GM12873 (cell line): ENCODE results near the gene FKRP.

Experiments
- TF ChIP-seq, protein P1 (sequence below): IDR thresholded peaks from 2 replicates; pipeline ENCODE4 v1.5.1; 2012; ENCODE audit warnings: low read depth, mild to moderate bottlenecking, moderate library complexity, low read length, control low read depth; ENCODE audit not compliant: insufficient read depth; ENCODE audit errors: missing control alignments

Gene FKRP, protein sequence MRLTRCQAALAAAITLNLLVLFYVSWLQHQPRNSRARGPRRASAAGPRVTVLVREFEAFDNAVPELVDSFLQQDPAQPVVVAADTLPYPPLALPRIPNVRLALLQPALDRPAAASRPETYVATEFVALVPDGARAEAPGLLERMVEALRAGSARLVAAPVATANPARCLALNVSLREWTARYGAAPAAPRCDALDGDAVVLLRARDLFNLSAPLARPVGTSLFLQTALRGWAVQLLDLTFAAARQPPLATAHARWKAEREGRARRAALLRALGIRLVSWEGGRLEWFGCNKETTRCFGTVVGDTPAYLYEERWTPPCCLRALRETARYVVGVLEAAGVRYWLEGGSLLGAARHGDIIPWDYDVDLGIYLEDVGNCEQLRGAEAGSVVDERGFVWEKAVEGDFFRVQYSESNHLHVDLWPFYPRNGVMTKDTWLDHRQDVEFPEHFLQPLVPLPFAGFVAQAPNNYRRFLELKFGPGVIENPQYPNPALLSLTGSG

DNA sequence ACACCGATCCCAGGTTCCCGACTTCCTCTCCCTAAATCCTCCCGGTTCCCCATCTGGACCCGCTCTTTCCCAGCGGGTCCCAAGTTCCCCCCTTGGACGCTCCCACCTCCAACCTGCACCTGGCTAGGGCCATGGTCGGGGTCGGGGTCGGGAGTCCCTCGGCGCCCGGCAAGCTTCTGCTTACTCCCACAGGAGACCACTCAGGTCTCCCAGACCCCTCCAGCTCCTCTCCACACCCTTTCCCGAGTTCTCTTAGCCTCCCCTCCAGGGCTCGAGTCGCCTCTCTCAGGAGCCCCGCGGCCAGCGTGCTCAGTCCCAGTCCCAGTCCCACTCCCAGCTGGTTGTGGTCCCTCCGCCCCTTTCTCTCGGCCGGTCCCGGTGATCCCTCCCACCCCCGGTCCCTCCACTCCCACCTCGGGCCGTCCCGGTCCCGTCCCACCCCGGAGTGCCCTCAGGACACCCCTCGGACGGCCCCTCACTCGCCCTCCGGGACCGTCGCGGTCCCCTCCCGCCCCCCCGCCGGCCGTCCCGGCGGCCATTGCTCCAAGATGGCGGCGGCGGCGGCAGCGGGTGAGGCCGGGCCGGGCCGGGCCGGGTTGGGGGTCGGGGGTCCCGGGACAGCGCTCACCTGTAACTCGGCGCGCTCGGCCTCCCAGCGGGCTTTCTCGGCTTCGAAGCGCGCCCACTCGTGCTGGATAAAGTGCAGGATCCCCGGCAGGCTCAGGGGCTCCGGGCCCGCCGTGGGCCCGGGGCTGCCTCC is at the start of gene FKRP:
Gene FKRP (plus strand): TSS at position 537 of the 760 bp plus-strand sequence. CDS start 9,394 bp downstream, outside the sequence.
- TF ChIP-seq, protein P1, sequence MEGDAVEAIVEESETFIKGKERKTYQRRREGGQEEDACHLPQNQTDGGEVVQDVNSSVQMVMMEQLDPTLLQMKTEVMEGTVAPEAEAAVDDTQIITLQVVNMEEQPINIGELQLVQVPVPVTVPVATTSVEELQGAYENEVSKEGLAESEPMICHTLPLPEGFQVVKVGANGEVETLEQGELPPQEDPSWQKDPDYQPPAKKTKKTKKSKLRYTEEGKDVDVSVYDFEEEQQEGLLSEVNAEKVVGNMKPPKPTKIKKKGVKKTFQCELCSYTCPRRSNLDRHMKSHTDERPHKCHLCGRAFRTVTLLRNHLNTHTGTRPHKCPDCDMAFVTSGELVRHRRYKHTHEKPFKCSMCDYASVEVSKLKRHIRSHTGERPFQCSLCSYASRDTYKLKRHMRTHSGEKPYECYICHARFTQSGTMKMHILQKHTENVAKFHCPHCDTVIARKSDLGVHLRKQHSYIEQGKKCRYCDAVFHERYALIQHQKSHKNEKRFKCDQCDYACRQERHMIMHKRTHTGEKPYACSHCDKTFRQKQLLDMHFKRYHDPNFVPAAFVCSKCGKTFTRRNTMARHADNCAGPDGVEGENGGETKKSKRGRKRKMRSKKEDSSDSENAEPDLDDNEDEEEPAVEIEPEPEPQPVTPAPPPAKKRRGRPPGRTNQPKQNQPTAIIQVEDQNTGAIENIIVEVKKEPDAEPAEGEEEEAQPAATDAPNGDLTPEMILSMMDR = no peak

DNA sequence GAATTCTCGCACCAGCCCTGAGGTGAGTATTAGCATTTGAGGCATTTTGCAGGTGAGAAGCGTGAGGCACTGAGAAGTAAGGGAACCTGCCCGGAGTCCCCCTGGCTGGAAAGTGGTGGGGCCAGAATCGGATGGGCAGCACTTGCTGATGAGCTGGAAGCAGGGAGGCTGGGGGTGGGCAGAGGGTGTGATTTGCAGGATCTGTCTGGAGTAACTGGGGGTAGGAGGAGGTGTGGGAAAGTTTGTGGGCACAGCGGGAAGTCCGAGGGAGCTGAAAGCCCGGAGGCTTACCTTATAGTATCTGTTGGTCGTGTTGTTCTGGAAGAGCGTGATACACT is 49.0 kb upstream of the FKRP start:
- TF ChIP-seq, protein P1 = no peak

DNA sequence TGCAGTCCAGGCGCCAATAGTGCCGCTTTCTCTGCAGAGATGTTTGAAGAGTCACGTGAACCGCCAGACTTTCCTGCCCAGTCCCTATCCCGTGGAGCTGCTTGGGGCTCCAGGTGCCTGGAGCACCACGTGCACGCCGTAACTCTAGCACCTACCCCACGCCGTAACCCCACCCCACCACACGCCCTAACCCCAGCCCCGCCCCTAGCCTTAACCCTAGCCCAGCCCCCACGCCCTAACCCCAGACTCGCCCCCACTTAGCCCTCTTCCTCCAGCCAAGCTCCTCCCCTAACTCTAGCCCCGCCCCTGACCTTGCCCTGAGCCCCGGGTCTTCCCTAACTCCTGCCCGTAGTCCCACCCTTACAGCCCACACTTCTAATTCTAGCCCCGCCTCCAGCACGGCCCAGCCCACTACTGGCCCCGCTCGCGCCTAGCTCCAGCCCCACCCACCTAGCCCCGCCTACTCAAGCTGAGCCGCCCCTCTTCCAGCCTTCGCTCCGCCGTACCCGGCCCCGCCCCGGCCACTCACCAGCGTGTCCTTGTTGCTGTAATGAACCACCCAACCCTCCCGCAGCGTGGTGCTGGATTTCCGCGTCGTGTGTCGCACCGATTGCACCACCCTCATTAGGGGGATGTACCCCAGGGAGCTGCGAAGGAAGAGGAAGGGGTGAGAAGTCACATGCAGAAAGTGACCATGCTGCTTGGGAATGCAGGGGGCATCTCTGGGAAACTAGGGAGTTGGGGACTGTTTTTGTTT is 48.5 kb upstream of the FKRP start:
- TF ChIP-seq, protein P1 = no peak

DNA sequence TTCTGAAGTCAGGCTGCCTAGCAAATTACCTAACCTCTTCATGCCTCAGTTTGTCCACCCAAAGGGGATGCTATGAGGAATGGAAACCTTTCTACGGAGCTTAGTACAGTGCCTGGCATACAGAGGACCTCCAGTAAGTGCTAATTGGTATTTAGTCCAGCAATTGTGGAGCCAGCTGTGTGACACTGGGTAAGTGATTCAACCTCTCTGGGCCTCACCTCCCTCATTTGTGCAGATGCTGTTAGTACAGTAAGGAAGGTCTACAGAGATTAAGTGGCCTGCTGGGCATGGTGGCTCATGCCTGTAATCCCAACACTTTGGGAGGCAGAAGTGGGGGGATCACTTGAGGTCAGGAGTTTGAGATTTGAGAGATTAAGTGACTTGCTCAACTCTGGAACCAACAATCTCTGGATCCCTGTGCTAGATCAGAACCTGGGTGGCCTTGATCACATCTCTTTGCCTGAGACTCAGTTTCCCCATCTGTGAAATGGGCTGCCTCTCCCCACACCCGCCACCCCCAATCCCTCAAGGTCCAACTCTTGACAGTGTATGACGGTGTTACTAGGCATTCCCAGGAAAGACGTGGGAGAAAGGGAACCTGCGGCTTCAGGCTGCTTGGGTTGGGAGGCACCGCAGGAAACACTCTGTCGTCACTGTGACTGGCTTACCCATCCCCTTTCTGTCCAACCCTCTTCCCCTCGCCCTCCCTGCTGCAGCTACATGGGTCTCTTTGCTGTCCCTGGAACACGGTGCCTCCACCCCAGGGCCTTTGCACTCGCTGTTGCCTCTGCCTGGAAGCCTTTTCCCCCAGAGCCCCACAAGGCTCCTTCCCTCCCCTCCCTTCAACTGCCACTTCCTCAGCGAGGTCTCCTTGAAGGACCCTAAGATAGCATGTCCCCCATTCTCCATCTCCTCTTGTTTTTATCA is 47.2 kb upstream of the FKRP start:
- TF ChIP-seq, protein P1 = no peak

- TF ChIP-seq, protein P1 = no peak
Measured at GRCh38 chr19:46700704-46701103, 45.2 kb upstream of the FKRP start.

DNA sequence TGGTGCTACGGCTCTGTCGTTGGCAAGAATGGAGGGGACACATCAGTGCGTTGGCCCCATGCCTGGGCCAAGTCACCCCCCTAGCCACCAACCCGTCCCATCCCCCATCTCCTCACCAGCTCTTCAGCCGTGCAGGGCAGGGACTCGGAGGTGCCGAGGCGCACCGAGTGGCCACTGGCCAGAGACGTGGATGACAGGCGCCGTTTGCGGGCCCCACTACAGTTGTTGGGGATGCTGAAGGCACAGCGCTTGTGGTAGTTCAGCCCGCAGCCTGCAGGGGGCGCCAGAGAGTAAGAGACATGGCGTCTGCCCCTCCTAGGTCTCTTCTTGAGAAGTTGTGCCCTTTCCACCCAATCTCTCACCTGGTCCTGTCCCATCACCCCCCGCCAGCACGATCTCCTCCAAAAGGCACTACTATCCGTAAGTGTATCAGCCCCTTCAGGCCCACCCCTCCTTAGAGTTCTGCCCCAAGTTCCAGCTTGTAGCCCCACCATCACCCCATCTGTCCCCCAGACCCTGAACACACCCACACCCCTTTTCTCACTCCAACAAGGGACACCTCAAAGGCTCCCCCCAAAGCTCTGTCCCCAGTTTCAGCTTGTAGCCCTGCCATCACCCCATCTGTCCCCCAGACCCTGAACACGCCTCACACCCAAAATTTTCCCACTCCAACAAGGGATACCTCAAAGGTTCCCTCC is 41.3 kb upstream of the FKRP start:
- TF ChIP-seq, protein P1 = peak; percentile 99
